ENCODE measurements around the gene UBXN7.
"Not testable (repeated sequence)": the region's sequence is repeated elsewhere in the genome, so short reads cannot be mapped to it uniquely, and the experiment has no call there.

The UBXN7 gene

DNA sequence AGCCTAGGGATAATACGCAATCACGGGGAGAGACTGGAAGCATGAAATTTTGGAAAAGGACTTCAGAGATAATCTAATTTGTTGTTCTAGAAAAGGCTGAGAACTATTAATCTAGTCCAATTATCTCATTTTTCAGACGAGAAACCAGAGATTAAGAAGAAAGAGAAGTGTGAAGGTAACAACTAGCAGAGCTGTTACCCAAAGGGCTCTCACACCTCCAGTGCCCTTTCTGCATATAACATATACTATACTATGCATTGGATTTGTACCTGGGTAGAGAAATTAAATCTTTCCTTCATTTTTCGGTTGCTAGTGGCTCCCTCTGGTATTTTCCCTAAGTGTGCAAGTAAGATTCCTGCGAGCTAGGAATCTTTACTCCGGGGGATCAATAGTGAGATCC, 80.7 kb downstream of the UBXN7 start:
- no peak overlapping the region for H3K4me3 ChIP-seq (ENCODE audit: low read depth, low read length)
- DNase-seq (ENCODE audit: low read depth) = no peak
- TF ChIP-seq, protein P1, sequence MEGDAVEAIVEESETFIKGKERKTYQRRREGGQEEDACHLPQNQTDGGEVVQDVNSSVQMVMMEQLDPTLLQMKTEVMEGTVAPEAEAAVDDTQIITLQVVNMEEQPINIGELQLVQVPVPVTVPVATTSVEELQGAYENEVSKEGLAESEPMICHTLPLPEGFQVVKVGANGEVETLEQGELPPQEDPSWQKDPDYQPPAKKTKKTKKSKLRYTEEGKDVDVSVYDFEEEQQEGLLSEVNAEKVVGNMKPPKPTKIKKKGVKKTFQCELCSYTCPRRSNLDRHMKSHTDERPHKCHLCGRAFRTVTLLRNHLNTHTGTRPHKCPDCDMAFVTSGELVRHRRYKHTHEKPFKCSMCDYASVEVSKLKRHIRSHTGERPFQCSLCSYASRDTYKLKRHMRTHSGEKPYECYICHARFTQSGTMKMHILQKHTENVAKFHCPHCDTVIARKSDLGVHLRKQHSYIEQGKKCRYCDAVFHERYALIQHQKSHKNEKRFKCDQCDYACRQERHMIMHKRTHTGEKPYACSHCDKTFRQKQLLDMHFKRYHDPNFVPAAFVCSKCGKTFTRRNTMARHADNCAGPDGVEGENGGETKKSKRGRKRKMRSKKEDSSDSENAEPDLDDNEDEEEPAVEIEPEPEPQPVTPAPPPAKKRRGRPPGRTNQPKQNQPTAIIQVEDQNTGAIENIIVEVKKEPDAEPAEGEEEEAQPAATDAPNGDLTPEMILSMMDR (IDR thresholded peaks at IDR 0.05; ENCODE audit: low read depth, low read length) = no peak
- TF ChIP-seq POLR2A (IDR thresholded peaks at IDR 0.05; ENCODE audit: extremely low read depth, insufficient read length) = no peak
- no peak for TF ChIP-seq MYC (IDR thresholded peaks at IDR 0.05; ENCODE audit: low read depth, low read length)
- TF ChIP-seq, protein P2, sequence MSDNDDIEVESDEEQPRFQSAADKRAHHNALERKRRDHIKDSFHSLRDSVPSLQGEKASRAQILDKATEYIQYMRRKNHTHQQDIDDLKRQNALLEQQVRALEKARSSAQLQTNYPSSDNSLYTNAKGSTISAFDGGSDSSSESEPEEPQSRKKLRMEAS (IDR thresholded peaks at IDR 0.05; ENCODE audit: low read depth, low read length) = no peak

GRCh38 chr3:196350067-196350466, 82.2 kb downstream of the UBXN7 start:
- DNase-seq (ENCODE audit: low read depth) = no peak
- TF ChIP-seq MYC (IDR thresholded peaks at IDR 0.05; ENCODE audit: low read depth, low read length) = no peak
- TF ChIP-seq, protein P1 (IDR thresholded peaks at IDR 0.05; ENCODE audit: low read depth, low read length) = no peak
- TF ChIP-seq, protein P2 (IDR thresholded peaks at IDR 0.05; ENCODE audit: low read depth, low read length) = no peak
- TF ChIP-seq POLR2A (IDR thresholded peaks at IDR 0.05; ENCODE audit: extremely low read depth, insufficient read length) = no peak
- H3K4me3 ChIP-seq (ENCODE audit: low read depth, low read length) = no peak overlapping the region

DNA sequence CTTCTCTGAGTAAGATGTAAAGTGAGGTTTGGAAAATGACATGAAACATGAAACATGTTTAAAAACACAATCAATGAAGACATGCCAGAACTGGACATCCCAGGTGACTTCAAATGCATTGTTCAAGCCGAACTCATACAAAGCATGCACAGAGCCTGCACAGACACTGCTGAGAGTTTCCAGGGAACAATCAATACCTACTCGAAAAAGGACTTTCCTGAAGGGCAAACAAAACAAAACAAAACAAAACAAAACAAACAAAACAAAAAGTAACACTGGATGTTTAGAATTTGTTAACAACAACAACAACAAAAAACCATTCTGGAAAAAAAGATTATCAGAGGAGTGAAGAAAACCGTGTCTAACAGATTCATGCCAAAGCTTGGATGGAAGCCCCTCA, 83.5 kb downstream of the UBXN7 start:
- no peak for DNase-seq (ENCODE audit: low read depth)
- H3K4me3 ChIP-seq (ENCODE audit: low read depth, low read length) = no peak overlapping the region
- no peak for TF ChIP-seq POLR2A (IDR thresholded peaks at IDR 0.05; ENCODE audit: extremely low read depth, insufficient read length)

- peak; percentile 89 for DNase-seq (ENCODE audit: low read depth)
- TF ChIP-seq, protein P2 (IDR thresholded peaks at IDR 0.05; ENCODE audit: low read depth, low read length) = no peak
- TF ChIP-seq, protein P1 (IDR thresholded peaks at IDR 0.05; ENCODE audit: low read depth, low read length) = no peak
- no peak overlapping the region for H3K4me3 ChIP-seq (ENCODE audit: low read depth, low read length)
These were observed 87.6 kb downstream of the UBXN7 start for GRCh38 chr3:196344663-196345062.

- not testable (repeated sequence) for H3K4me3 ChIP-seq (ENCODE audit: low read depth, low read length); DNase-seq (ENCODE audit: low read depth)
These were observed 88.3 kb downstream of the UBXN7 start for GRCh38 chr3:196343917-196344316.

- H3K4me3 ChIP-seq (ENCODE audit: low read depth, low read length) = no peak overlapping the region
- peak; percentile 89 for DNase-seq (ENCODE audit: low read depth)
- TF ChIP-seq, protein P2 (IDR thresholded peaks at IDR 0.05; ENCODE audit: low read depth, low read length) = no peak
- TF ChIP-seq, protein P1 (IDR thresholded peaks at IDR 0.05; ENCODE audit: low read depth, low read length) = no peak
- TF ChIP-seq MYC (IDR thresholded peaks at IDR 0.05; ENCODE audit: low read depth, low read length) = no peak
- no peak for TF ChIP-seq POLR2A (IDR thresholded peaks at IDR 0.05; ENCODE audit: extremely low read depth, insufficient read length)
These were observed 91.1 kb downstream of the UBXN7 start for GRCh38 chr3:196341137-196341536.

DNA sequence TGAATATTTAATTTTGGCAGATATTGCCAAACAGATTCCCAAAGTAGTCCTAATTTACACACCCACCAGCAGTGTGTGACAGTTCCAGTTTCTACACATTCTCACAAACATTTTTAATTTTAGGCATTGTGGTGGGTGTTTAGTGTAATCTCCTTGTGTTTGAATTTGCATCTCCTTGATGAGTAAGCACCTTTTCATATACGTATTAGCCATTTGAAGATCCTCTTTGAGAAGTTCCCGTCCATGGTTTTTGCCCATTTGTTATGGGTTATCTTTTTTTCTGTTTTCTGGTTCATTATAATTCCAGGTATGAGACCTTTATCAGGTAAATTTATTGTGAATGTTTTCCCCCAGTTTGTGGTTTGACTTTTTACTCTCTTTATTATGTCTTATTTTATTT, 91.8 kb downstream of the UBXN7 start:
- no peak overlapping the region for H3K4me3 ChIP-seq (ENCODE audit: low read depth, low read length)
- TF ChIP-seq, protein P2 (IDR thresholded peaks at IDR 0.05; ENCODE audit: low read depth, low read length) = no peak
- DNase-seq (ENCODE audit: low read depth) = no peak
